ENCODE measurements around the gene SLC7A5.
A peak's percentile ranks its signal among the peaks of the same experiment; 100 is the strongest.
"Not testable (repeated sequence)": the region's sequence is repeated elsewhere in the genome, so short reads cannot be mapped to it uniquely, and the experiment has no call there.

Gene SLC7A5

DNA sequence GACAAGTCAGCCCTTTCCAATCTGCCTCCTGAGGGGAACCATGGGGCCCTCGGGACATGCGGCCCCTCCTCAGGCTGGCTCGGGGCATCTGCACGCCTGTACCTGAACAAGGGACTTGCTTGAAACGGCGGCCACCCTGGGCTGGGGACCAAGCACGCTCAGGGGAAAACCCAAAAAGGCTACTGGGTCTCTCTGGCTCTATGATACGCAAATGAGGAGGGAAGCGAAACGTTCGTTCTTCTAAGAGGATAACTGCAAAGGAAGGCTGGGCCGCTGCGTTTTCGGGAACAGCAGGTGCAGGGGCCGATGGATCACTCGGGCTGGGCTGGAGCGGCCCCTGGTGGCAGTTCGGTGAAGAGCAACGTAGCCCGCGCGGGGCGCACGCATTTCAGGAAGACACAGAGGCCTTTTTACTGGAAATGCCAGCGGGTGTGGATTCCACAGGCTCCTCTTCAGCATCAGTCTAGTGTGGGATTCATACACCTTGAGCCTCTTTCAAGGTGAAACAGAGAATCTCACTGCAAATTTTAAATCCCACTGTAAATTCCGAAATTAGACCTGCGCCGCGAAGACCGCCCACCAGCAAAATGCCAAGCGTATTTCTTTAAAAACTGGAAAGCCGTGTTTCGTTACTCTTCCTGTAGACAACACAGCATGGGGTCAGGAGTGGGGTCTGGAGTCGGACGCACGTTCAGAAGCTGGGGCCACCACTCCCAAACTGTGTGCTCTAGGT, 40.1 kb upstream of the SLC7A5 start:
- not testable (repeated sequence) for H3K4me3 ChIP-seq (replicated peaks; ENCODE audit: low read depth, low read length); H3K27me3 ChIP-seq (replicated peaks; ENCODE audit: control insufficient read depth, insufficient read depth, low read length); H3K36me3 ChIP-seq (ENCODE audit: control insufficient read depth, insufficient read depth, low read length)
- TF ChIP-seq, protein P1, sequence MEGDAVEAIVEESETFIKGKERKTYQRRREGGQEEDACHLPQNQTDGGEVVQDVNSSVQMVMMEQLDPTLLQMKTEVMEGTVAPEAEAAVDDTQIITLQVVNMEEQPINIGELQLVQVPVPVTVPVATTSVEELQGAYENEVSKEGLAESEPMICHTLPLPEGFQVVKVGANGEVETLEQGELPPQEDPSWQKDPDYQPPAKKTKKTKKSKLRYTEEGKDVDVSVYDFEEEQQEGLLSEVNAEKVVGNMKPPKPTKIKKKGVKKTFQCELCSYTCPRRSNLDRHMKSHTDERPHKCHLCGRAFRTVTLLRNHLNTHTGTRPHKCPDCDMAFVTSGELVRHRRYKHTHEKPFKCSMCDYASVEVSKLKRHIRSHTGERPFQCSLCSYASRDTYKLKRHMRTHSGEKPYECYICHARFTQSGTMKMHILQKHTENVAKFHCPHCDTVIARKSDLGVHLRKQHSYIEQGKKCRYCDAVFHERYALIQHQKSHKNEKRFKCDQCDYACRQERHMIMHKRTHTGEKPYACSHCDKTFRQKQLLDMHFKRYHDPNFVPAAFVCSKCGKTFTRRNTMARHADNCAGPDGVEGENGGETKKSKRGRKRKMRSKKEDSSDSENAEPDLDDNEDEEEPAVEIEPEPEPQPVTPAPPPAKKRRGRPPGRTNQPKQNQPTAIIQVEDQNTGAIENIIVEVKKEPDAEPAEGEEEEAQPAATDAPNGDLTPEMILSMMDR (IDR thresholded peaks at IDR 0.05; ENCODE audit: insufficient read depth, low read length, poor library complexity, severe bottlenecking): peak; percentile 91
- peak; percentile 86 for DNase-seq (ENCODE audit: extremely low read depth, insufficient read length)

DNA sequence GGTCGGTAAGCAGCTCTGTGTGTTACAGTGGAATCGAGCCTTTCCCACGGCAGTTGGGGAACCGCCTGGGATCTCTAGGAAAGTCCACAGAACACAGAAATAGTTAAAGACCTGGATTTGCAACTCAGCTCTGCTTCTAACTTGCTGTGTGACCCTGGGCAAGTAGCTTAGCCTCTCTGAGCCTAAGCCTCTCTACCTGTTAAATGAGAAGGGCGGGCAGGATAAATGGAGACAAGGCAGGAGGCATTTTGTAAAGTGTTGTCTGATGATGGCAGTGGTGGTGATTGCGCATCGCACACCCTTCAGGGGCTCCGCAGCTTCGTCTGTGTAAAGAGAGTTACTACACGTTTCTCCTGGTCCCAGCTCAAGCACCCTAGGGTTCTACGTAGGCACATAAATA, 38.8 kb upstream of the SLC7A5 start:
- DNase-seq (ENCODE audit: extremely low read depth, insufficient read length); H3K27me3 ChIP-seq (replicated peaks; ENCODE audit: control insufficient read depth, insufficient read depth, low read length); H3K4me3 ChIP-seq (replicated peaks; ENCODE audit: low read depth, low read length); H3K36me3 ChIP-seq (ENCODE audit: control insufficient read depth, insufficient read depth, low read length): not testable (repeated sequence)

DNA sequence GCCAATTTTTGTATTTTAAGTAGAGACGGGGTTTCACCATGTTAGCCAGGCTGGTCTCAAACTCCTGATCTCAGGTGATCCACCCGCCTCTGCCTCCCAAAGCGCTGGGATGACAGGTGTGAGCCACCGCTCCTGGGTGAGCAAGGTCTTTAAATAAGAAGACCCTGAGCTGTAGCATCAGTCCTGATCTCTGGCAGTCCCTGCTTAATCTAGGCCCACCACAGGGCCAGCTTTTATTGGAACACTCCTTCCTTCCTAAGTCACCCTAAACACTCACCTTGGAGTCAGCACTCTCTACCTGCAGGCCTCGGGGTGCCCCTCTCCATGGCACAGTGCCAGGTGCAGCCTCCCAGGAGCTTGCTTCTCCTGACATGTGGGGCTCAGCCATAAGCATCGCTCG, 36.2 kb upstream of the SLC7A5 start:
- not testable (repeated sequence) for H3K4me3 ChIP-seq (replicated peaks; ENCODE audit: low read depth, low read length); H3K27me3 ChIP-seq (replicated peaks; ENCODE audit: control insufficient read depth, insufficient read depth, low read length); DNase-seq (ENCODE audit: extremely low read depth, insufficient read length); H3K36me3 ChIP-seq (ENCODE audit: control insufficient read depth, insufficient read depth, low read length)

DNA sequence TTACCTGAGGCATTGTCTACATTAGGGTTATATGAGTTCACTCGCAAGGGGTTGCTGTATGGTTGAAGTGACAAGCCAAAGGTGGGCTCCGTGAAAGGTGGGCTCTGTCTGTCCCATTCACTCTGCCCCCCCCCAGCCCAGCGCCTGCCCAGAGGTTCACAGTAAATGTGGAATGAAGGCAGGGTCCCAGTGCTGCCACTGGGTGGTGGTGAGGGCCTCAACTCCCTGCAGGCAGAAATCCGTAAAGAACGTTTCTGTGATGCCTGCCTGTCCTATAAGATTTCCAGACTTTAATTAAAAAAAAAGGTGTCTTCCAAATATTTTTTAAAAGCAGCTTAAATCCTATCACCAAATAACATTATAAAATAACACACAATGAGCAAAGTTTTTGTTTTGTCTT, 35.7 kb upstream of the SLC7A5 start:
- not testable (repeated sequence) for H3K27me3 ChIP-seq (replicated peaks; ENCODE audit: control insufficient read depth, insufficient read depth, low read length); H3K4me3 ChIP-seq (replicated peaks; ENCODE audit: low read depth, low read length); DNase-seq (ENCODE audit: extremely low read depth, insufficient read length); H3K36me3 ChIP-seq (ENCODE audit: control insufficient read depth, insufficient read depth, low read length)

DNA sequence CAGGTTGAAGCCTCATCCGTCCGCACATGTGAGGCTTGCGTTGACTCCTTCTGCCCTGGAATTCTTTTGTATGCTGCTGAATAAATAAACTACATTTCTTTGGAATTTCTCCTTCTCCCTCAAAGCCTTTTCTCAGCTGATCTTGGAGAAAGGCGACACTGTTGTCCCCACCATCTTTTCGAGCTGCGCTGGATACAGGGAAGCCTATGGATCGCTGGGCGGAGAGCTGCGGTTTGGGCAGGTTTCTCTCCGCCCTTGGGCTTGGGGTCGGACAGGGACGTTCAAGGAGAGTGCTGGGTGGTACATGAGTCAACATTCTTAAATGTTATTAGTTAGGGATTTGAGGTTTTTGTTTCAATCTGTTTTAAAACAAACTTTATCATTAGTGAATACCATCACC, 31.2 kb upstream of the SLC7A5 start:
- H3K4me3 ChIP-seq (replicated peaks; ENCODE audit: low read depth, low read length); DNase-seq (ENCODE audit: extremely low read depth, insufficient read length); H3K36me3 ChIP-seq (ENCODE audit: control insufficient read depth, insufficient read depth, low read length); H3K27me3 ChIP-seq (replicated peaks; ENCODE audit: control insufficient read depth, insufficient read depth, low read length): not testable (repeated sequence)

DNA sequence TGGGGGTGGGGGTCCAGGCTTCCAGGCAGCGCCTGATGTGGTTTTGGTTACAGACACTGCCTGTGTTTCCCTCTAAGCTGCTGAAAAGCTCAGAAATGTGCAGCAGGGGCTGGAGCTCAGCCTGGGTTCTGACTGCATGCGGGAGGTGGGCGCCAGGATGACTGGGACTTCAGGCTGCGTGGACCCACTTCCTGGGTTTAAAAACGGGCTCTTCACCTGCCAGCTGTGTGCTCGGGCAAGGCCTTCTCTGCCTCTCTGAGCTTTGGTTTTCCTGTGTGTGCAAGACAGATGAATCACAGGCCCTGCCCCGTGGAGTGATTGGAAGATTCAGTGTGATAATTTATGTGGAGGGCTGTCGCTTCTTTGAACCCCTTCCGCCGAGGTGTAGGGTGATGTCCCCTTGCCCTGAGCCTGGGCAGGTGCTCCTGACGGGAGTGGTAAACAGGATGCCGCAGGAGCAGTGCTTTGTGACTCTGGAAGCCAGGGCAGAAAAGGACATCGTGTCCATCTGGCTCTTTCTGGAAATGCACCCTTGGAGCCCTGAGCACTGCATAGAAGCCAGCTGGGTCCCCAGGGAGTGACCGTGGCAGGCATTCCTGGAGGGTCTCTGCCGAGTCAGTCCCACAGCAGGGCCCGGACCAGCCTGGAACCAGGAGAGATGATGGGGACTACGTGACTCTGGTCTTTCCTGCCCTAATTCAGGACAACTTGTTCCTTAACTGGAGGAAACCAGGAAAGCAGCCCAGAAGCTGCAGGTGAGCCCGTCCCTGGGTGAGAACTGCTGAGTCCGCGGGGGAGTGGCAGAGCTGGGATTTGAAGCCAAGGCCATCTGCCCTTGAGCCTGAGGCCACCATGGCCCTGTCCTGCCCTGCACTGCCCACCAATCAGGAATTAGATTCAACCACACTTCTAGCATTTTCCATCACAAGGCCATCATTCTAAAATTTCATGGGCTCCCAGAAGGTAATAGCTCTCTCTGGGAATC, 28.5 kb upstream of the SLC7A5 start:
- TF ChIP-seq, protein P1 (IDR thresholded peaks at IDR 0.05; ENCODE audit: insufficient read depth, low read length, poor library complexity, severe bottlenecking): no peak

DNA sequence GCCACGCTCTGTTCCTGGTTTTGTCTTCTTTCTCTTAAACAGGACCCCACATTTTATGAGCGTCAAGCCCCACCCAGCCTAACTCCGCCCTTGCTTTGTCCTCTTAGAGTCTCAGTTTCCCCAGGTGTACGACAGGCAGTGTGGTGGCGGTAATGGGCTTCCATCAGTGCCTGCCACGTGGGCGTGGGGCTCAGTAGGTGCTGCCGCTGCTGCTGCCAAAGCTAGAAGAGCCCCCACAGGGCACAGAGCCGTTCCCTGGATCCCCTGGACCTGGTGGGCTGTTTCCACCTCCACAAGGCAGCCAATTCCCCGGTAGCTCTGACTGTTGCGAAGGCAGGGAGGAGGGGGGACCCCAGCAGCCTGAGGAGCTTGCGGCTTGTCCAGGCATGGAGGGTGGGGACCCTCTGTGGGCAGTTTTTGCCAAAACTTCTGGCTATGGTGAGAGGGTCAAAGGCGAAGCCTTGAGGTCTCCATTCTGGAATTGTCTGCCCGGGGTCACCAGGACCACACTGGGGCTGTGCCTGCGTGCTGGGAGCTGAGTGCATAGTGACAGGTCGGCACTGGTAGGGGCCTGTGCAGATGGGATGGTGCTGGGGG, 27.7 kb upstream of the SLC7A5 start:
- DNase-seq (ENCODE audit: extremely low read depth, insufficient read length); H3K4me3 ChIP-seq (replicated peaks; ENCODE audit: low read depth, low read length); H3K27me3 ChIP-seq (replicated peaks; ENCODE audit: control insufficient read depth, insufficient read depth, low read length): not testable (repeated sequence)

More for the DNA sequence above, 28.5 kb upstream of the SLC7A5 start:
- no peak overlapping the region for H3K4me3 ChIP-seq (replicated peaks; ENCODE audit: low read depth, low read length)
- no peak for DNase-seq (ENCODE audit: extremely low read depth, insufficient read length)
- H3K36me3 ChIP-seq (ENCODE audit: control insufficient read depth, insufficient read depth, low read length): no peaks in the 10 kb centered on the region
- no peaks in the 10 kb centered on the region for H3K27me3 ChIP-seq (replicated peaks; ENCODE audit: control insufficient read depth, insufficient read depth, low read length)

DNA sequence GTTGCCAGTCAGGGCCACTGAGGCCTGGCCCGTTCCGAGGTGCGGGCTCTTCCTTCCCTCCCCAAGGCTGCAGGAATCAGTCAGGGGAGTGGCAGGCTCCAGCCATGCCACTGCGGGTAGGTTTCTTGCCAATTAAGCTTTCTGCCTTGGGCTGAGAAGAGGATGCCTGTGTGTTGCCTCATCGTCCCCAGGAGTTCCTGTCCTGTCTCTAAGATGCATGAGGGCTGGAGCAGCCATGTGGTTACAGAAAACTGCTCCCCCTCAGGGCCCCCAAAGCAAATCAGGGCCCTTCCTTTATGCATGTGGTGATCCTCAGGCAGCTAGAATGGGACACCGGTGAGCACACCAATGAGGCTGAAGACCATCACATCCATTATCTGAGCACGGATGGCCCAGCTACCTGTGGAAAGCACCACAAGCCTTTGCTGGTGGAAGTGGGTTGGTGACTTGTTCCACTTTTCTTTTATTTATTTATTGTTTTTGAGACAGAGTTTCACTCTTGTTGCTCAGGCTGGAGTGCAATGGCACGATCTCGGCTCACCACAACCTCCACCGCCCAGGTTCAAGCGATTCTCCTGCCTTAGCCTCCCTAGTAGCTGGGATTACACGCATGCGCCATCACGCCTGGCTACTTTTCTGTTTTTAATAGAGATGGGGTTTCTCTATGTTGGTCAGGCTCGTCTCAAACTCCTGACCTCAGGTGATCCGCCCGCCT, 27.0 kb upstream of the SLC7A5 start:
- not testable (repeated sequence) for DNase-seq (ENCODE audit: extremely low read depth, insufficient read length)

More for the DNA sequence above, 27.7 kb upstream of the SLC7A5 start:
- H3K36me3 ChIP-seq (ENCODE audit: control insufficient read depth, insufficient read depth, low read length): not testable (repeated sequence)

More for the DNA sequence above, 27.0 kb upstream of the SLC7A5 start:
- H3K36me3 ChIP-seq (ENCODE audit: control insufficient read depth, insufficient read depth, low read length); H3K27me3 ChIP-seq (replicated peaks; ENCODE audit: control insufficient read depth, insufficient read depth, low read length); H3K4me3 ChIP-seq (replicated peaks; ENCODE audit: low read depth, low read length): not testable (repeated sequence)
